ENCODE results near the gene MARCHF2.

The MARCHF2 gene

DNA sequence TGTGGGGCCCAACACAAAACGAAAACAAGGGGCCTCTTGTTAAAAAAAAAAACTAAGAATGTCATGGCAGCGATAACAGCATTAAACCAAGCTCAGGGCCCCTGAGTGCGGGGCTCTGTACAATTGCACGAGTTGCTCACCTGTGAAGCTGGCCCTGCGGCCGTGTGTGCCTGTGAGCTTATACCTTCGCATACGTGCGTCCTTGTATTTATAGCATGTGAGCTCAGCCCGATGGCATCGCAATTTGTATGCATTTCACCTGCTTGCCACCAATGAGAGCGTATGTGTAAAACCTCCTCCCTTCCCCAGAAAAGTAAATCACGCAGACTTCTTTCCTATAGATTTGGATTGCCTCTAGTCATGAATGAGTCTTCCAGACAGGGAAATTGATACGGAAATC is 48.8 kb downstream of the MARCHF2 start:
- no peak for DNase-seq (ENCODE audit: low read depth)
- no peak overlapping the region for H3K4me3 ChIP-seq (ENCODE audit: control insufficient read depth, low read depth, low read length)
- TF ChIP-seq, protein P1, sequence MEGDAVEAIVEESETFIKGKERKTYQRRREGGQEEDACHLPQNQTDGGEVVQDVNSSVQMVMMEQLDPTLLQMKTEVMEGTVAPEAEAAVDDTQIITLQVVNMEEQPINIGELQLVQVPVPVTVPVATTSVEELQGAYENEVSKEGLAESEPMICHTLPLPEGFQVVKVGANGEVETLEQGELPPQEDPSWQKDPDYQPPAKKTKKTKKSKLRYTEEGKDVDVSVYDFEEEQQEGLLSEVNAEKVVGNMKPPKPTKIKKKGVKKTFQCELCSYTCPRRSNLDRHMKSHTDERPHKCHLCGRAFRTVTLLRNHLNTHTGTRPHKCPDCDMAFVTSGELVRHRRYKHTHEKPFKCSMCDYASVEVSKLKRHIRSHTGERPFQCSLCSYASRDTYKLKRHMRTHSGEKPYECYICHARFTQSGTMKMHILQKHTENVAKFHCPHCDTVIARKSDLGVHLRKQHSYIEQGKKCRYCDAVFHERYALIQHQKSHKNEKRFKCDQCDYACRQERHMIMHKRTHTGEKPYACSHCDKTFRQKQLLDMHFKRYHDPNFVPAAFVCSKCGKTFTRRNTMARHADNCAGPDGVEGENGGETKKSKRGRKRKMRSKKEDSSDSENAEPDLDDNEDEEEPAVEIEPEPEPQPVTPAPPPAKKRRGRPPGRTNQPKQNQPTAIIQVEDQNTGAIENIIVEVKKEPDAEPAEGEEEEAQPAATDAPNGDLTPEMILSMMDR (IDR thresholded peaks at IDR 0.05; ENCODE audit: control insufficient read depth, insufficient read depth, low read depth, low read length, missing control alignments) = no peak

DNA sequence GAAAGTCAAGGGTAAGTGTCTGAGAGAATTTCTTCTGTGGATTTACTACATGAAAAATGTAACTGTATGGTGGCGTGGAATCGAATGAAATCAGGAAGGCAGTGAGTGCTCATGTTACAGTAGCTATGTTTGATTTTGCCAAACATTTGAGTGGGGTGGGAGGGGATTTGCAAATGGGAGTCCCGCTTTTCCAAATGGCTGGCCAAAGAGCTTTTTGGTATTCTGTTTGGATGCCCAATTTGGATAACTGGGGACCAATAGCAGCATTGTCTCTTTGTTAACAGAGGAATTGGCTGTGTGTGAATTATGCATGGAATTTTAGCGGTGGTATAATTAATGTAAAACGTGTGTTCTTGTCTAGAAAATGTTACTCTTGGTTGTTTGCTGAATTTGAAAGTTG is 49.5 kb downstream of the MARCHF2 start:
- TF ChIP-seq, protein P1 (IDR thresholded peaks at IDR 0.05; ENCODE audit: control insufficient read depth, insufficient read depth, low read depth, low read length, missing control alignments) = no peak
- DNase-seq (ENCODE audit: low read depth) = no peak
- H3K4me3 ChIP-seq (ENCODE audit: control insufficient read depth, low read depth, low read length) = no peak overlapping the region

DNA sequence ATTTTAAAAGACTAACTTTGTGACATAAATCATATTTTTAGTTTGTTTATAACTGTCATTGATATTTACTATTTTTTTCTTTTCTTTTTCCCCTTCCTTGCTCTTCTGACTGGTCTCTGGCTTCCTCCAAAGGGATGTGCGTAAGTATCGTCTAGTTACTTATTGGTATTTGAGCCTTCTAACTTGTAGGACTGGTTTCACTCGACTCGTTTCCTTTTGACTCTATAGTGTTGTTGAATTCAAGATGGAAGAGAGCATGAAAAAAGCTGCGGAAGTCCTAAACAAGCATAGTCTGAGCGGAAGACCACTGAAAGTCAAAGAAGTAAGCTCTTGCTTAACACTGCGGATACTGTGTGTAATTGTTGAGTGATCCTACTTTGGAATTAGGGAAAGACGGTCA is 50.3 kb downstream of the MARCHF2 start:
- DNase-seq (ENCODE audit: low read depth) = no peak
- no peak overlapping the region for H3K4me3 ChIP-seq (ENCODE audit: control insufficient read depth, low read depth, low read length)

DNA sequence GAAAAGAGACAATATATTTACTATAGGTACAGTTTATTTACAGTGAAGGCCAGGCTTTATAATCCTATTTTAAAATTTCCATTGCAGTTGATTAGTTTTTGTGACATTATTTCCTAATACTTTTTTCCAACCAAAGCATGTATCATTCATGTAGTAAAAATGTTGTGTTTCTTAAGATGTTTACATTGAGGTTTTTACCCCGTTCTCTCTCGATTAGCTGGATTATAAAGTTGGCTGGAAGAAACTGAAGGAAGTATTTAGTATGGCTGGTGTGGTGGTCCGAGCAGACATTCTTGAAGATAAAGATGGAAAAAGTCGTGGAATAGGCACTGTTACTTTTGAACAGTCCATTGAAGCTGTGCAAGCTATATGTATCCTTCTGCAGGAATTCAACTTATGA is 52.9 kb downstream of the MARCHF2 start:
- TF ChIP-seq, protein P1 (IDR thresholded peaks at IDR 0.05; ENCODE audit: control insufficient read depth, insufficient read depth, low read depth, low read length, missing control alignments) = no peak
- H3K4me3 ChIP-seq (ENCODE audit: control insufficient read depth, low read depth, low read length) = no peak overlapping the region
- DNase-seq (ENCODE audit: low read depth) = no peak

More for the DNA sequence above, 50.3 kb downstream of the MARCHF2 start:
- TF ChIP-seq, protein P1 (IDR thresholded peaks at IDR 0.05; ENCODE audit: control insufficient read depth, insufficient read depth, low read depth, low read length, missing control alignments) = no peak

DNA sequence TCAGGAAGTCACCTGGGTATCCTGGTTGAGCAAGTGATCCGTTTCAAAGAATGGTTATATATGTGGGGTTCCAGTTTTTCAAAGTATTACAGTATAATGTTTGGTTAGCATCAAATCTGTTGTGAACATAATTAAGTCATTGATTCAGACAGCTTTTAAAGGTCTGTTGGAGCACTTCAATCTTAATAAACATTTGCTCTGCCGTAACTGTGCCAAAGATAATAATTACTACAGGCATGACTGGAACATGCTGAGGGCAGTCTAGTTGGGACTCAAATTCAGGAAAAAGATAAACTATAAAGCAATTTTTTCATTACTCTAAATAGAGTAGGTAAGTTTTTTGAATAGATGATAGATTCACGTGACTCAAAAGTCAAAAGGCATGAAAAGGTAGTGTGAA is 55.0 kb downstream of the MARCHF2 start:
- no peak overlapping the region for H3K4me3 ChIP-seq (ENCODE audit: control insufficient read depth, low read depth, low read length)
- TF ChIP-seq, protein P1 (IDR thresholded peaks at IDR 0.05; ENCODE audit: control insufficient read depth, insufficient read depth, low read depth, low read length, missing control alignments) = no peak
- no peak for DNase-seq (ENCODE audit: low read depth)

DNA sequence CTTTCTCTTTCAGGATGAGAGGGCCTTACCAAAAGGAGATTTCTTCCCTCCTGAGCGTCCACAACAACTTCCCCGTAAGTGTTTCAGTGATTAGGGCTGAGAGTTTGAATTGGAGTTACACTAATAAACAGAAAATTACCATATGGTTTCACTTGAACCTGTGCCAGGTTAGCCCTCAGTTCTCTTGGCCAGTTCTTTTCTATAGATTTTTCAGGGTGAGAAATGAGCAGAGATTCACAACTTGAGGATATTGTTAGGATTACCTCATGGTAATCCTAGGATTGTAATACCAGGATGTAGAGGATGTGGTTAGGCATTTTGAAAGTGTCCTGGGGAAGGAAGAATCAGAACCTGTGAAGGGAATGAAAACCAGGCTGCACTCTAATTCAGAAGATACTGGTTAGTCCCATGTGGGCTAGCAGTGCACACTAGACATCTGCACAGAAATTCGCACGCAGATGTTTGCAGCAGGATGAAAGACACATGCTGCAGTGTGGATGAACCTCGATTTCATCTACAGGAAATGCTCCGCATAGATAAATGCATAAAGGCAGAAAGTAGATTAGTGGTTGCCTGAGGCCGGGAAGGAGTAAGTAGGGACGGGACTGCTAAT is 55.8 kb downstream of the MARCHF2 start:
- TF ChIP-seq, protein P1 (IDR thresholded peaks at IDR 0.05; ENCODE audit: control insufficient read depth, insufficient read depth, low read depth, low read length, missing control alignments) = no peak
- no peak for DNase-seq (ENCODE audit: low read depth)
- no peak overlapping the region for H3K4me3 ChIP-seq (ENCODE audit: control insufficient read depth, low read depth, low read length)

Measured in AG09309 (cell line).